ENCODE results near the gene MAML3.

DNA sequence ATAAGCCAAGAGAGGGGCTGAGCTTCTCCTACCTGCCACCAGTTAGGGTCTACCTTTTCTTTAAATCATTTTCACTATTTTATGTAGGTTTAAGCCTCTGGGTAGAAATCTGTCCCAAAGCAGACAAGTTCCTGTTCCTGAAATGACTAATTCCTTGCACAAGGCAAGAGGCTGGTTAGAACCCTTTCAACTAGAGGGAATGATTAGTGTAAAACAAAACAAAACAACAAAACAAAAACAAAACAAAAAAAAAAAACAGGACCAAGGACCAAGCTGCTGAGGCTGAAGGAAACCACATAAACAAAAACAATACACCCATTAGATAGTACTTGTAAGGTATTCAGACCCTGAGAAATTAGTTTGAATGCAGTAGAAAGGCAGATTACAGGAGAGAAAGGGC lies 62.7 kb downstream of the MAML3 start:
- no peak for TF ChIP-seq CTCF (IDR thresholded peaks at IDR 0.05)
- TF ChIP-seq POLR2A (IDR thresholded peaks at IDR 0.05): no peak

Data from uterus (tissue), 2 donors.